Karpas-422 (cell line): ENCODE data around the gene CBX6. TPM values are rescaled to one million over a fixed set of nuclear protein-coding genes. Genes with fewer than 3 reads are reported as not detected.

ENCODE experiments used
- DNase-seq: peaks from one replicate; pipeline ENCODE4 v3.0.0-alpha.2; 2015
- H2AFZ ChIP-seq: fragments of 200-600 bp; sonication (generic); 2 replicates; pipeline ENCODE4 v1.6.1; 2014; ENCODE audit warnings: antibody characterized with exemption, low read length, mixed read lengths
- H3K27ac ChIP-seq: fragments of 200-600 bp; sonication (generic); 2 replicates; pipeline ENCODE4 v1.5.1; 2014; ENCODE audit warnings: mild to moderate bottlenecking, low read length, moderate library complexity
- H3K27me3 ChIP-seq: fragments of 200-600 bp; sonication (generic); 2 replicates; pipeline ENCODE4 v1.6.1; 2014; ENCODE audit warnings: low read length, mixed read lengths
- H3K36me3 ChIP-seq: fragments of 200-600 bp; sonication (generic); 2 replicates; pipeline ENCODE4 v1.6.1; 2014; ENCODE audit warnings: low read length, mixed read lengths; ENCODE audit not compliant: insufficient read depth
- H3K4me1 ChIP-seq: fragments of 200-600 bp; sonication (generic); 2 replicates; pipeline ENCODE4 v1.6.1; 2014; ENCODE audit warnings: mild to moderate bottlenecking, low read length, mixed read lengths
- H3K4me2 ChIP-seq: fragments of 200-600 bp; sonication (generic); 2 replicates; pipeline ENCODE4 v1.6.1; 2014; ENCODE audit warnings: low read length, low read depth, mild to moderate bottlenecking; ENCODE audit not compliant: poor library complexity, severe bottlenecking
- H3K4me3 ChIP-seq: fragments of 200-600 bp; sonication (generic); 2 replicates; pipeline ENCODE4 v1.5.1; 2014; ENCODE audit warnings: mild to moderate bottlenecking, antibody characterized with exemption, low read length, mixed read lengths
- H3K79me2 ChIP-seq: fragments of 200-600 bp; sonication (generic); 2 replicates; pipeline ENCODE4 v1.6.1; 2014; ENCODE audit warnings: mild to moderate bottlenecking, low read length, mixed read lengths
- H3K9ac ChIP-seq: fragments of 200-600 bp; sonication (generic); 2 replicates; pipeline ENCODE4 v1.6.0; 2014; ENCODE audit warnings: low read length
- H3K9me2 ChIP-seq: fragments of 200-600 bp; sonication (generic), shearing (Covaris generic); replicated peaks from 2 replicates; pipeline ENCODE4 v1.6.0; 2014; ENCODE audit warnings: mild to moderate bottlenecking, low read length, moderate library complexity; ENCODE audit not compliant: insufficient read depth
- H3K9me3 ChIP-seq: fragments of 300-700, 200-600 bp; sonication (generic); 2 replicates; pipeline ENCODE4 v1.6.1; 2014; ENCODE audit warnings: low read length, mixed read lengths
- H4K20me1 ChIP-seq: fragments of 200-600 bp; sonication (generic); 2 replicates; pipeline ENCODE4 v1.6.1; 2014; ENCODE audit warnings: mild to moderate bottlenecking, antibody characterized with exemption, low read length, low read depth; ENCODE audit not compliant: insufficient read depth
- total RNA-seq: library from RNA; depleted of rRNA; stranded (reverse); fragments of >200 nt; shearing (Covaris generic); gene quantifications from 2 replicates; pipeline ENCODE4 v1.2.3, GENCODE V29; 2014; ENCODE audit warnings: low replicate concordance

Gene CBX6
- total RNA-seq, 1 experiment from 2014 or later = 30.5 TPM

DNA sequence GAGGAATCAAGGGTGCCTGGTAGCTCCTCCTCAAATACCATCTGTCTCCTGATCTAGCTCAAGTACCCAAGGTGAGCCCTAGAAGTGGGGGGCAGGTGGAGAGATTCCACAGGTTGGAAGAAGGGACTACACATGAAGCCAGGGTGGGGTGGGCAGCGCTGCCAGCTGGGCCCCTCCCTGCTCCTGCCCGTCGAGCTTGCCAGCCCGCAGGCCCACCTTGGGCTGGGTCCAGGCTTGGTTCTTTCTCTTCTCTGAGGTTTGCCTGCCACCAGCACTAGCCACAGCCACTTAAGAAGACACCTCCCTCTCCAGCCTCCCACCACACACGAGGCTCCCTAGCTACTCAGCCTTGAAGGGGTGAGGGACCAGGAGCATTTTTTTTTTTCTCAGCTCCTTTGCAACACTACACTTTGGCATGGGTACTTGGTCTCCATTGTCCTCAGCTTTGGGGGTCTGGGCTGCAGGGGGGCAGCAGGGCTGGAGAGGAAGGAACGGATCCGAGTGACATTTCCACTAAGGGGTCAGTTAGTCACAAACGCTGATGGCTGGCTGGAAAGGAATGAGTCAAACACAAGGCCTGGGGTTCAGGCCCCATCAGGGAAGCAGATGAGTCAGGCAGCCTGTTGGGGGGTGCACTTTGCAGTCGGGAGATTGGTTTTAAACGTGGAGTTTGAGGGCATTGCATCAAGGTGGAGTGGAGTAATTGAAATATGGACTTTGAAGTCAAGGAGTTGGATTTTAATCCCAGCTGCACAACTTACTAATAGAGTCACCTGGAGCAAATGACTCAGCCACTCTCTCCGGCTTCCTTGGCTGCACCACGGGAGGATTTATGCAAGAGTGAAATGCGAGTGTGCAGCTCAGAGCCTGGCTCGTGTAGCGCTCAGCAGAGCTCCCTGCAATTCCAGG is 20.8 kb downstream of the CBX6 start:
- H2AFZ ChIP-seq = no peak overlapping the region
- H3K27ac ChIP-seq = no peak overlapping the region
- no peaks in the 10 kb centered on the region for H3K79me2 ChIP-seq
- H3K4me1 ChIP-seq = no peaks in the 10 kb centered on the region
- 0 out of 2 replicates have a peak, but pooled peaks cover 3% of the 10 kb centered on the region for H4K20me1 ChIP-seq
- H3K9ac ChIP-seq = no peak overlapping the region
- no peak overlapping the region for H3K4me3 ChIP-seq
- DNase-seq = no peak
- no peaks in the 10 kb centered on the region for H3K9me3 ChIP-seq
- H3K36me3 ChIP-seq = no peaks in the 10 kb centered on the region
- H3K27me3 ChIP-seq = no peaks in the 10 kb centered on the region
- H3K9me2 ChIP-seq = no peaks in the 10 kb centered on the region
- H3K4me2 ChIP-seq = no peak overlapping the region

DNA sequence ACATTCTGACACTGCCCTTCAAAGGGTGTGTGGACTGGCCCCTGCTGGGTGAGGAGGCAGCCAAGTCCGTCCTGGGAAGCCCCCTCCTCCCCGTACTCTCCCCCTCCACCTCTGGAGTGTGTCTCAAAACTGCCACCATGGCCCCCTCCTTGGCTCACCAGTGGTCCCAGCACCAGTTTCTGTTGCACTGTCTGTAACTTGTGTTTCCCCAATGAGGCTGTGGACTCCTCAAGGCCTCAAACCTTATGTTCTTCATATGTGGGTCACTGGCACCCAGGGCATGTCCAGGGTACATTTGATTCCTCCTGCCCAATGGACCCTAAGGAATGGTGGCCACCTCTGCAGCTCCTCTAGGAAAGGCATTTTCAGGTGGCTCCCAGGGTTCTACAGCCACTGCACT is 21.6 kb downstream of the CBX6 start:
- H3K79me2 ChIP-seq = no peaks in the 10 kb centered on the region
- H3K9me3 ChIP-seq = no peaks in the 10 kb centered on the region
- H4K20me1 ChIP-seq = 0 out of 2 replicates have a peak, but pooled peaks cover 3% of the 10 kb centered on the region

GRCh38 chr22:38849811-38850210 is 22.2 kb downstream of the CBX6 start:
- H3K9me2 ChIP-seq = no peaks in the 10 kb centered on the region
- H3K9ac ChIP-seq = no peak overlapping the region
- no peaks in the 10 kb centered on the region for H3K9me3 ChIP-seq
- H3K27ac ChIP-seq = no peak overlapping the region
- no peaks in the 10 kb centered on the region for H3K27me3 ChIP-seq
- 0 out of 2 replicates have a peak, but pooled peaks cover 3% of the 10 kb centered on the region for H4K20me1 ChIP-seq
- DNase-seq = no peak
- no peak overlapping the region for H2AFZ ChIP-seq
- H3K4me1 ChIP-seq = no peaks in the 10 kb centered on the region
- H3K4me2 ChIP-seq = no peak overlapping the region
- no peaks in the 10 kb centered on the region for H3K79me2 ChIP-seq
- H3K4me3 ChIP-seq = no peak overlapping the region
- H3K36me3 ChIP-seq = no peaks in the 10 kb centered on the region

More for the DNA sequence above, 21.6 kb downstream of the CBX6 start:
- Histone ChIP-seq H3K4me3 (no peak overlapping the region), H2AFZ (no peak overlapping the region), H3K9me2 (no peaks in the 10 kb centered on the region), H3K4me2 (no peak overlapping the region), H3K4me1 (no peaks in the 10 kb centered on the region), H3K9ac (no peak overlapping the region), H3K27ac (no peak overlapping the region), H3K36me3 (no peaks in the 10 kb centered on the region), H3K27me3 (no peaks in the 10 kb centered on the region)
- DNase-seq = no peak

- Histone ChIP-seq H4K20me1 (no peaks in the 10 kb centered on the region), H3K4me3 (no peak overlapping the region), H3K9me2 (no peaks in the 10 kb centered on the region), H3K9ac (no peak overlapping the region), H3K4me2 (no peak overlapping the region), H3K27me3 (no peaks in the 10 kb centered on the region), H3K27ac (no peak overlapping the region), H3K79me2 (no peaks in the 10 kb centered on the region), H3K36me3 (no peaks in the 10 kb centered on the region), H2AFZ (no peak overlapping the region), H3K4me1 (no peaks in the 10 kb centered on the region), H3K9me3 (no peaks in the 10 kb centered on the region)
- no peak for DNase-seq
Measured at GRCh38 chr22:38846412-38846811, 25.6 kb downstream of the CBX6 start.

DNA sequence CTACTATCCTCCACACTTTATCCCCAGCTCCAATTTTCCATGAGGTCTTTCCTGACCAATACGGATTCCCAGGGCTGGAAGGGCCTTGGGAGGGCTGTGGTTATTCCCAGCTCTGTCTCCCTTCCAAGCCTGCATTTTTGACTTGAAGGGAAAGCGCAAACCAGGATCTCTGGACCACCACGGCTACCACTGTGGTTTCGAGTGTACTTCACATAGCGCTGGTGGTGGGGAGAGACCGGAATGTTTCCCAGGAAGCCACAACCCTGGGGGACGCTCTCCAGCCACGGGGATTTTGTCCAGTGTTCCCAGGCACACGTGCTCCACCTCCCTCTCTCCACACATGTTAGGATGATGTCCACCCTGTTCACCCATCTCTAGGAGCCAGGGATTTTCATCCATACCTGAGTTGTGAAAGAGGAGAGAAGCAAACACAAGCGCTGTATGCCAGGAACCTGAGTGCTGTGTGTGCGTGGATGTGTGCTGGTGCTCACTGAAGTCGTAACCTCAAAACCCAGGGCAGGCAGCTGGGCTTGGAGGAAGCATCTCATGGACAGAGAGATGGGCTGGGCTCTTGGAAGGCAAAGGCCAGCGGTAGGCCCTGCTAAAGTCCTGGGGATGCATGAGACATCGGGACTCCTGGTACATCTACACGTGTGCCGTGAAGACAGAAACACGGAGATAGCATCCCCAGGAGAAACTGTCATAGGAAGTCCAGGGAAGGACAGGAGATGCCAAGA is 26.8 kb downstream of the CBX6 start:
- Histone ChIP-seq H3K36me3 (no peaks in the 10 kb centered on the region), H3K9ac (no peak overlapping the region), H3K4me2 (no peak overlapping the region), H3K9me3 (no peaks in the 10 kb centered on the region), H2AFZ (no peak overlapping the region), H4K20me1 (no peaks in the 10 kb centered on the region), H3K4me3 (no peak overlapping the region), H3K27me3 (no peaks in the 10 kb centered on the region), H3K79me2 (no peaks in the 10 kb centered on the region), H3K9me2 (no peaks in the 10 kb centered on the region), H3K27ac (no peak overlapping the region), H3K4me1 (no peaks in the 10 kb centered on the region)
- no peak for DNase-seq

- Histone ChIP-seq H3K4me2 (no peak overlapping the region), H2AFZ (no peak overlapping the region), H3K36me3 (no peaks in the 10 kb centered on the region), H4K20me1 (no peaks in the 10 kb centered on the region), H3K27ac (no peak overlapping the region), H3K4me3 (no peak overlapping the region), H3K4me1 (no peaks in the 10 kb centered on the region), H3K9ac (no peak overlapping the region), H3K79me2 (no peaks in the 10 kb centered on the region), H3K9me3 (no peaks in the 10 kb centered on the region), H3K9me2 (no peaks in the 10 kb centered on the region), H3K27me3 (no peaks in the 10 kb centered on the region)
- no peak for DNase-seq
Measured at GRCh38 chr22:38844315-38845003, 27.6 kb downstream of the CBX6 start.

- H2AFZ ChIP-seq = no peak within 1 kb of the TSS
Measured at GRCh38 chr22:38843657-38844314, 28.2 kb downstream of the CBX6 start, which contains the start of gene NPTXR. Gene NPTXR (minus strand): TSS chr22:38844028.

More at GRCh38 chr22:38843657-38844314, 28.2 kb downstream of the CBX6 start, which contains the start of gene NPTXR:
- Histone ChIP-seq H3K27me3 (no peaks in the 10 kb centered on the region), H3K4me2 (no peak within 1 kb of the TSS), H3K79me2 (no peaks in the 10 kb centered on the region), H3K4me1 (no peaks in the 10 kb centered on the region), H3K4me3 (no peak within 1 kb of the TSS), H4K20me1 (no peaks in the 10 kb centered on the region), H3K36me3 (no peaks in the 10 kb centered on the region), H3K9me3 (no peaks in the 10 kb centered on the region), H3K27ac (no peak within 1 kb of the TSS), H3K9ac (no peak within 1 kb of the TSS), H3K9me2 (no peaks in the 10 kb centered on the region)
- no peak for DNase-seq
